Adrenal gland (tissue), 12 donors: Measurements from ENCODE around the gene HLA-DQB2. TPM values are rescaled to one million over a fixed set of nuclear protein-coding genes. Genes with fewer than 3 reads are reported as not detected.
"Not testable (repeated sequence)": the region's sequence is repeated elsewhere in the genome, so short reads cannot be mapped to it uniquely, and the experiment has no call there.

ENCODE experiments used
- DNase-seq, 7 donors: peaks; one replicate each; pipeline ENCODE4 v3.0.0-alpha.2; 2019 to 2020
- H3K27ac ChIP-seq, 5 donors: fragments of 200-600 bp; sonication (generic) in 4 of 5; 1 replicate in 3 of 5; 2 replicates in 2 of 5; pipeline versions ENCODE4 v1.5.1 to v1.8.0; 2016 to 2020; ENCODE audit warnings: mild to moderate bottlenecking in 1 of 5
- H3K27me3 ChIP-seq: fragments of 200-600 bp; 2 replicates; pipeline ENCODE4 v1.8.0; 2021
- H3K36me3 ChIP-seq, 2 donors: fragments of 200-600 bp; replicated peaks in 1 of 2; 1 replicate in 1 of 2; 2 replicates in 1 of 2; pipeline versions ENCODE4 v1.5.1 to v1.8.0; 2018 to 2022
- H3K4me1 ChIP-seq, 2 donors: fragments of 200-600 bp; replicated peaks in 1 of 2; 1 replicate in 1 of 2; 2 replicates in 1 of 2; pipeline versions ENCODE4 v1.5.1 to v1.8.0; 2018 to 2021
- H3K4me3 ChIP-seq, 4 donors: fragments of 200-600 bp; sonication (generic) in 3 of 4; one replicate each; pipeline ENCODE4 v1.5.1; 2016 to 2018
- H3K9me3 ChIP-seq, 3 donors: fragments of 200-600 bp; sonication (generic) in 1 of 3; replicated peaks in 1 of 3; 1 replicate in 2 of 3; 2 replicates in 1 of 3; pipeline versions ENCODE4 v1.5.1 to v1.8.0; 2016 to 2021
- POLR2A ChIP-seq, 2 donors: fragments of 450-650 bp; IDR thresholded peaks; one replicate each; pipeline ENCODE4 v1.6.1; 2017; ENCODE audit warnings: antibody characterized with exemption in 2 of 2, mild to moderate bottlenecking in 2 of 2, moderate library complexity in 1 of 2
- WGBS, 4 donors: extraction: QIAGEN DNeasy Blood & Tissue Kit in 2 of 4; methylation state at CpG; one replicate each; pipeline versions ENCODE4 v1.1.5 to v1.1.7; 2013 to 2017; 5-methylcytosine and 5-hydroxymethylcytosine counted together
- intact Hi-C, 2 donors: fragments of 100-400 bp; cut with DNase I; formaldehyde crosslinking; loops; one replicate each; pipeline versions ENCODE4 v1.14.1 to v1.15.0; 2022 to 2023
- polyA plus RNA-seq, 3 donors: library from polyadenylated mRNA; stranded (reverse); fragments of 200-250 nt in 2 of 3; fragments of 350-450 nt in 1 of 3; fragmentation: Illumina TruSeq in 1 of 3; extraction: RNeasy Lipid Tissue Mini Kit (QIAGEN cat#74804) in 1 of 3; gene quantifications; one replicate each; pipeline ENCODE4 v1.2.3, GENCODE V29; 2013 to 2014
- total RNA-seq, 9 donors: library from RNA; depleted of rRNA in 4 of 9; stranded (reverse); fragments of >200 nt in 4 of 9; fragments of 120-200 nt in 1 of 9; fragmentation: NEBNext Ultra II Directional in 1 of 9; extraction: Animal tissue kit (Norgen Biotek cat#: 25700) in 1 of 9; gene quantifications; one replicate each; pipeline versions ENCODE4 v1.1.0 to v1.2.4, GENCODE V29; 2013 to 2023
- TF ChIP-seq, protein P1 (sequence below), 6 experiments: fragments of 450-650 bp in 4 of 6; fragments of 200-600 bp in 2 of 6; sonication (generic) in 1 of 6; IDR thresholded peaks; 1 replicate in 5 of 6; 2 replicates in 1 of 6; pipeline versions ENCODE4 v1.5.1 to v1.8.0; 2016 to 2021; ENCODE audit warnings: antibody characterized with exemption in 6 of 6, mild to moderate bottlenecking in 2 of 6, moderate library complexity in 1 of 6
- donor health status: healthy with polysubstance abuse.
- donor health status: Bipolar disorder and iron deficiency.
- donor health status: DM: yes; HTN: yes; CAD: no.
- donor health status: DM: no; HTN: no; CAD: no.
- donor health status: DM: no; HTN: no; CAD: no.
- donor health status: DM: yes; HTN: yes; CAD: no.

HLA-DQB2 gene
- total and polyA plus RNA-seq, 12 donors = 0.17 to 19.1 (median 2.6) TPM; not detected in 3

DNA sequence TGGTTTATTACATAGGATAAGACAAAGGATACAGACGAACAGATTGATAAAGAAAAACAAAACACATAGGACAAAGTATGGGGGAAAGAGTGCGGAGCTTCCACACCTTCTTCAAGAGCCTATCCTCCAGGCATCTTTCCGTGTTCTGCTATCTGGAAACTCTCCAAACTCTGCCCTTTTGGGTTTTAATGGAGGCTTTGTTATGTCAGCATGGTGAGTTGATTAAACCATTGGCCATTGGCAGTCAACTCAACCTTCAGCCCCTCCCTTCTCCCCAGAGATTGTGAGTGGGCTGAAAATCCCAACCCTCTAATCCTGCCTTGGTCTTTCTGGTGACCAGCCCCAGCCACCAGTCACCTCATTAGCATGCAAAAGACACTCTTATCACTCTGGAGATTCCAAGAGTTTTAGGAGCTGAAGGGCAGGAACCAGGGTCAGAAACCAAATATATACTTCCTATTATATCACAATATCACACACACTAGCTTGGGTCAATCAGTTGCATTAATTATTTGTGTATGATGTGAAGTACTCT is 29.6 kb upstream of the HLA-DQB2 start:
- Histone ChIP-seq H3K4me1 (no peaks in the 10 kb centered on the region), H3K27me3 (peaks cover 25% of the 10 kb centered on the region), H3K27ac (no peak overlapping the region), H3K36me3 (no peaks in the 10 kb centered on the region), H3K4me3 (no peak overlapping the region), H3K9me3 (no peaks in the 10 kb centered on the region)
- WGBS, 4 donors = 53 to 70% (median 63%) methylated on average over 3 of the region's 3 CpGs
- intact Hi-C loops = loop anchor here in 1 of 2 donors (5.0 to 10.0 kb wide), 2 partner anchors 366 to 548 kb away; no protein-coding TSS in a partner anchor
- no peak for DNase-seq
- no peak for TF ChIP-seq POLR2A (IDR thresholded peaks at IDR 0.05)
- TF ChIP-seq, protein P1, sequence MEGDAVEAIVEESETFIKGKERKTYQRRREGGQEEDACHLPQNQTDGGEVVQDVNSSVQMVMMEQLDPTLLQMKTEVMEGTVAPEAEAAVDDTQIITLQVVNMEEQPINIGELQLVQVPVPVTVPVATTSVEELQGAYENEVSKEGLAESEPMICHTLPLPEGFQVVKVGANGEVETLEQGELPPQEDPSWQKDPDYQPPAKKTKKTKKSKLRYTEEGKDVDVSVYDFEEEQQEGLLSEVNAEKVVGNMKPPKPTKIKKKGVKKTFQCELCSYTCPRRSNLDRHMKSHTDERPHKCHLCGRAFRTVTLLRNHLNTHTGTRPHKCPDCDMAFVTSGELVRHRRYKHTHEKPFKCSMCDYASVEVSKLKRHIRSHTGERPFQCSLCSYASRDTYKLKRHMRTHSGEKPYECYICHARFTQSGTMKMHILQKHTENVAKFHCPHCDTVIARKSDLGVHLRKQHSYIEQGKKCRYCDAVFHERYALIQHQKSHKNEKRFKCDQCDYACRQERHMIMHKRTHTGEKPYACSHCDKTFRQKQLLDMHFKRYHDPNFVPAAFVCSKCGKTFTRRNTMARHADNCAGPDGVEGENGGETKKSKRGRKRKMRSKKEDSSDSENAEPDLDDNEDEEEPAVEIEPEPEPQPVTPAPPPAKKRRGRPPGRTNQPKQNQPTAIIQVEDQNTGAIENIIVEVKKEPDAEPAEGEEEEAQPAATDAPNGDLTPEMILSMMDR (IDR thresholded peaks at IDR 0.05) = no peak

DNA sequence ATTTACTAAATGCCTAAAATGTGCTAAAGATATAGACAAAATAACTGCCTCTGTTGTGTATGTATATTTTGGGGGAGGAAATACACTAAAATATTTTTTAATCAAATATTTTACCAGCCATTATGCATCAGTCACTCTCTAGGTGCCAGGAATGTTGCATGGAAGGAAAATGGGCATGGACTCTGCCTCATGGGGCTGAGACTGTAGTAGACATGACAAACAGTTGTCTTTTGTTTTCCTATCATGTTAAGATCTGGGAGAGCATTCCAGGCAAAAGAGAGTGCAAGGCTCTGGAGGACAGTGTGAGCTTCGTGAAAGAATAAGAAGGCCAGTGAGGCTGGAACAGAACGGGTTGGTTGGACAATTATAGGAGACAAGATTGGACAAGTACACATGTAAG is 27.0 kb upstream of the HLA-DQB2 start:
- H3K27ac ChIP-seq = no peak overlapping the region
- no peak overlapping the region for H3K4me3 ChIP-seq
- H3K36me3 ChIP-seq = no peaks in the 10 kb centered on the region
- H3K27me3 ChIP-seq = peaks cover 6% of the 10 kb centered on the region
- TF ChIP-seq POLR2A (IDR thresholded peaks at IDR 0.05) = no peak
- TF ChIP-seq, protein P1 (IDR thresholded peaks at IDR 0.05) = no peak
- DNase-seq = no peak
- H3K9me3 ChIP-seq = no peaks in the 10 kb centered on the region
- H3K4me1 ChIP-seq = no peaks in the 10 kb centered on the region
- 35 to 57% (median 49%) methylated on average over 2 of the region's 2 CpGs for WGBS, 4 donors
- intact Hi-C loops = loop anchor here in 1 of 2 donors (5.0 to 10.0 kb wide), 2 partner anchors 363 to 546 kb away; no protein-coding TSS in a partner anchor

DNA sequence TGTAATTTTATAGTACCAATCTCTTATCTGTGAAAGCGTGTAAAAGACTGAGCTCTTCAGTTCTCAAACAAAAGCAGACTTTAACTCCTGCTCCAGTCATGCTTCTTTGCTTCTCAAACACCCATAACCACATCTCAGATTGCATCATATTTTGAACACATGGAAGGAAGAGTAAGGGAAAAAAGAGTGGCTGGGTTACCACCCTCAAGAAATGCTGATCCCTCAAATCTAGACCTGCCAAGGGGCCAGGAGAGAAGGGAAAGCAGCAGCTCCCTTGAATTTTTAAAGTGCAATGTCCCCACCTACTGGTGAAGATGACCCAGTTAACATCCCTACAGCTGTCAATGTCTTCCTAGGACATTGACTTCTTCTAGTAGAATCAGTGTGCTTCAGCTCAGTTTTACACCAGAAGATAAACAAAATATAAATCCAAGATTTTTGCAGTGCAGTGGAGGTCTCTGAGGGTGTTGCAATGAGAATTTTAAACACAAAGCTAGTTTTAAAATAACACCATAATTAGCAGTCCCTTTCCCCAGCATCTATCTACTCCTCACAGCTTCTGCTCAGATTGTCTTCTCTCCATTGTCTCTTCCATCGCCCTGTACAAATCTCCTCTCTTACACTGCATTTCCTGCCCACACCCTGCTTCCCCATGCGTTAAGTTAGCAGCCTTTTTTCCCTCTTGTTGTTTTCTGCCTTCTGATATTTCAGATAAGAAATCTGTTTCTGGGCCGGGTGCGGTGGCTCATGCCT is 22.6 kb upstream of the HLA-DQB2 start:
- Histone ChIP-seq H3K4me3 (no peak overlapping the region), H3K27me3 (peaks cover 13% of the 10 kb centered on the region), H3K36me3 (no peaks in the 10 kb centered on the region), H3K9me3 (no peaks in the 10 kb centered on the region), H3K4me1 (no peaks in the 10 kb centered on the region), H3K27ac (no peak overlapping the region)
- peak; percentile 41 to 60 (median 49) for DNase-seq
- no peak for TF ChIP-seq POLR2A (IDR thresholded peaks at IDR 0.05)
- TF ChIP-seq, protein P1 (IDR thresholded peaks at IDR 0.05) = peak; percentile 50 to 64 (median 60)
- intact Hi-C loops = no loop called here
- WGBS, 4 donors = 40 to 47% (median 43%) methylated on average over 5 of the region's 5 CpGs

DNA sequence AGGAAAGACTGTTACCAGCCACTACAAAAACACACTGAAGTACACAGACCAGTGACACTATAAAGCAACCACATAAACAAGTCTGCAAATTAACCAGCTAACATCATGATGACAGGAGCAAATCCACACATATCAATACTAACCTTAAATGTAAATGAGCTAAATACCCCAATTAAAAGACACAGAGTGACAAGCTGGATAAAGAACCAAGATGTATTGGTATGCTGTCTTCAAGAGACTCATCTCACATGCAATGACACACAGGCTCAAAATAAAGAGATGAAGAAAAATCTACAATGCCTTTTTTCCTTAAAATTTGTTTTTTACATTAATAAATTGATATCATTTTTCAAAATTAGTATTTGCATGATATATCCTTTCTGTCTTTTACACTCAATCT is 19.6 kb upstream of the HLA-DQB2 start:
- intact Hi-C loops, DNase-seq, H3K9me3 ChIP-seq, H3K27me3 ChIP-seq, H3K4me3 ChIP-seq, H3K27ac ChIP-seq, H3K4me1 ChIP-seq, H3K36me3 ChIP-seq: not testable (repeated sequence)
